OCI-LY1 (cell line): Measurements from ENCODE around the gene PLEKHG3.

ENCODE experiments used
- H2AFZ ChIP-seq: fragments of 200-600 bp; sonication (generic), shearing (Covaris generic); 2 replicates; pipeline ENCODE4 v1.6.0; 2014; ENCODE audit warnings: antibody characterized with exemption, mild to moderate bottlenecking, low read length
- H3F3A ChIP-seq: fragments of 200-600 bp; sonication (generic), shearing (Covaris generic); 2 replicates; pipeline ENCODE4 v1.6.0; 2014; ENCODE audit warnings: mild to moderate bottlenecking, antibody characterized with exemption, low read length, moderate library complexity; ENCODE audit not compliant: insufficient read depth
- H3K27ac ChIP-seq: fragments of 200-600 bp; sonication (generic); 2 replicates; pipeline ENCODE4 v1.5.1; 2014; ENCODE audit warnings: low read length, mixed run types, mild to moderate bottlenecking, low read depth; ENCODE audit not compliant: poor library complexity, severe bottlenecking
- H3K27me3 ChIP-seq: fragments of 200-600 bp; sonication (generic); 2 replicates; pipeline ENCODE4 v1.6.0; 2014; ENCODE audit warnings: antibody characterized with exemption, mild to moderate bottlenecking, low read length, moderate library complexity; ENCODE audit not compliant: insufficient read depth
- H3K36me3 ChIP-seq: fragments of 200-600 bp; sonication (generic); 2 replicates; pipeline ENCODE4 v1.6.1; 2014; ENCODE audit warnings: mild to moderate bottlenecking, antibody characterized with exemption, low read length, moderate library complexity, mixed read lengths; ENCODE audit not compliant: insufficient read depth
- H3K4me1 ChIP-seq: fragments of 200-600 bp; sonication (generic); 2 replicates; pipeline ENCODE4 v1.5.1; 2014; ENCODE audit warnings: mild to moderate bottlenecking, low read length, moderate library complexity; ENCODE audit not compliant: insufficient read depth, severe bottlenecking
- H3K4me2 ChIP-seq: fragments of 200-600 bp; sonication (generic), shearing (Covaris generic); 2 replicates; pipeline ENCODE4 v1.6.1; 2014; ENCODE audit warnings: low read length
- H3K4me3 ChIP-seq: fragments of 200-600 bp; sonication (generic); 2 replicates; pipeline ENCODE4 v1.5.1; 2014; ENCODE audit warnings: low read length, low read depth, mild to moderate bottlenecking, mixed read lengths; ENCODE audit not compliant: poor library complexity, severe bottlenecking
- H3K79me2 ChIP-seq: fragments of 200-600 bp; shearing (Covaris generic); 2 replicates; pipeline ENCODE4 v1.6.1; 2016; ENCODE audit warnings: mixed run types, low read length, mixed read lengths; ENCODE audit not compliant: insufficient read depth
- H3K9ac ChIP-seq: fragments of 200-600 bp; sonication (generic), shearing (Covaris generic); 2 replicates; pipeline ENCODE4 v1.6.1; 2014; ENCODE audit warnings: mild to moderate bottlenecking, low read length, mixed read lengths
- H3K9me2 ChIP-seq: fragments of 200-600 bp; sonication (generic), shearing (Covaris generic); 2 replicates; pipeline ENCODE4 v1.6.1; 2014; ENCODE audit warnings: low read depth, mild to moderate bottlenecking, low read length, mixed read lengths
- H3K9me3 ChIP-seq: fragments of 200-600 bp; shearing (Covaris generic); 2 replicates; pipeline ENCODE4 v1.6.1; 2014; ENCODE audit warnings: low read length, mixed read lengths
- H4K20me1 ChIP-seq: fragments of 200-600 bp; sonication (generic), shearing (Covaris generic); 2 replicates; pipeline ENCODE4 v1.6.0; 2016; ENCODE audit warnings: mild to moderate bottlenecking, low read length; ENCODE audit not compliant: insufficient read depth
- CTCF ChIP-seq: fragments of 200-600 bp; sonication (generic), shearing (Covaris generic); IDR thresholded peaks from 2 replicates; pipeline ENCODE4 v1.5.1; 2017; ENCODE audit warnings: mild to moderate bottlenecking, antibody characterized with exemption, low read length, moderate library complexity, mixed read lengths
- EZH2 ChIP-seq: fragments of 200-600 bp; sonication (generic), shearing (Covaris generic); IDR thresholded peaks from 2 replicates; pipeline ENCODE4 v1.8.0; 2017; ENCODE audit warnings: borderline replicate concordance, mixed run types, mild to moderate bottlenecking, antibody characterized with exemption, low read length, moderate library complexity, mixed read lengths

Gene PLEKHG3

DNA sequence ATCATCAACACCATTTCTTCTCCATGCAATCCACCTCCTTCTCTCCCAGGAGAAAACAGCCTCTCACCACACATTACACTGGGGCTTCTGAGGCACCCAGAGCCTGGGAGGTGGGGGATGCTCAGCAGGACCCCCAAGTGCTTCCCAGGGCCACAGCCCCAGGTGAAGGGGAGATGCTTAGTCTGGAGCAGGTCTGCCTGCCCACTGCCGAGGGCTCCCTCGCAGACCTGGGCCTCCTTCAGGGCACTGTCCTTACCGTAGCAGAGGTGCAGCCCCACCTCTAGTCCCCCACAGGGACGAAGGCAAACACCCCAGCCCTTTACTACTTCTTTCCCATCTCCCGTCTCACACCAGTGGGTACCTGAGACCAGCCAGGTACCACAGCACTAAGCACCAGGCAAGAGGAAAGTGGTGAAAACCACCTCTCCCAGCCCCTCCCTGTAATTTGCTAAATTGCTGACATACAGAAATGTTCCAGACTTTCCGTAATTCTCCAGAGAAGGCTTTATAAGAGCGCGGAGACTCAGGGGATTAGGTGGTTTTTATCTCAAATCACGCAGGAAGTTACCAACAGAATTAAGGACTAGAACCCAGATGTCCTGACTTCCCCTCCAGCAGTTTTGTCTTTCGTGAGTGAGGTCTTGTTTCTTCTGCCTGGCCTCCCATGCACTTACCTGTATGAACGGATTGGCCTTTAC is 59.0 kb downstream of the PLEKHG3 start:
- Histone ChIP-seq H3K36me3 (no peaks in the 10 kb centered on the region), H3K9me2 (no peaks in the 10 kb centered on the region), H3K4me1 (no peaks in the 10 kb centered on the region), H2AFZ (no peak overlapping the region), H3K4me2 (no peak overlapping the region), H3F3A (no peaks in the 10 kb centered on the region), H4K20me1 (no peaks in the 10 kb centered on the region), H3K9me3 (no peaks in the 10 kb centered on the region), H3K27me3 (no peaks in the 10 kb centered on the region), H3K27ac (no peak overlapping the region), H3K79me2 (no peaks in the 10 kb centered on the region), H3K9ac (no peak overlapping the region), H3K4me3 (no peak overlapping the region)
- TF ChIP-seq EZH2: no peak

GRCh38 chr14:64763801-64764621 is 59.8 kb downstream of the PLEKHG3 start:
- no peaks in the 10 kb centered on the region for H3K4me1 ChIP-seq
- H3K27ac ChIP-seq: no peak overlapping the region

GRCh38 chr14:64764641-64765520 is 60.7 kb downstream of the PLEKHG3 start:
- no peaks in the 10 kb centered on the region for H3K36me3 ChIP-seq
- H3K4me3 ChIP-seq: peak overlapping the region; percentile 43
- no peaks in the 10 kb centered on the region for H3F3A ChIP-seq
- no peak overlapping the region for H3K27ac ChIP-seq
- H3K4me2 ChIP-seq: peak overlapping the region; percentile 63; the same call in 1 of the 2 replicates
- no peaks in the 10 kb centered on the region for H4K20me1 ChIP-seq
- TF ChIP-seq EZH2 (no peak), CTCF (peak; percentile 76)
- H3K9me2 ChIP-seq: no peaks in the 10 kb centered on the region
- no peaks in the 10 kb centered on the region for H3K4me1 ChIP-seq
- H3K9me3 ChIP-seq: no peaks in the 10 kb centered on the region
- H3K9ac ChIP-seq: no peak overlapping the region
- no peaks in the 10 kb centered on the region for H3K79me2 ChIP-seq
- H3K27me3 ChIP-seq: no peaks in the 10 kb centered on the region
- no peak overlapping the region for H2AFZ ChIP-seq

More at GRCh38 chr14:64763801-64764621, 59.8 kb downstream of the PLEKHG3 start:
- Histone ChIP-seq H3K27me3 (no peaks in the 10 kb centered on the region), H3K36me3 (no peaks in the 10 kb centered on the region), H3F3A (no peaks in the 10 kb centered on the region), H4K20me1 (no peaks in the 10 kb centered on the region), H3K4me3 (peak overlapping the region; percentile 43), H3K9me2 (no peaks in the 10 kb centered on the region), H3K4me2 (peak overlapping the region; percentile 63; the same call in 1 of the 2 replicates), H3K9me3 (no peaks in the 10 kb centered on the region), H3K9ac (no peak overlapping the region), H3K79me2 (no peaks in the 10 kb centered on the region), H2AFZ (no peak overlapping the region)
- TF ChIP-seq CTCF: 0 out of 2 replicates have a peak, but pooled peaks have one; percentile 16
- TF ChIP-seq EZH2: no peak
